Measurements from ENCODE around the gene GALNT18. TPM values are rescaled to one million over a fixed set of nuclear protein-coding genes. Genes with fewer than 3 reads are reported as not detected.

GALNT18 gene
- total and polyA plus RNA-seq, 4 donors, result 2.1 to 11.0 (median 3.8) TPM

- Histone ChIP-seq H3K36me3 (ENCODE audit: control insufficient read depth in 4 of 4, insufficient read depth in 3 of 4, low read depth in 1 of 4, low read length in 3 of 4) (no peaks in the 10 kb centered on the region), H3K27ac (ENCODE audit: low read depth in 1 of 2, low read length in 2 of 2) (peak overlapping the region in 1 of 2 donors; percentile 62), H3K27me3 (ENCODE audit: control insufficient read depth in 4 of 4, insufficient read depth in 4 of 4, low read length in 3 of 4) (no peaks in the 10 kb centered on the region), H3K4me3 (ENCODE audit: low read depth in 1 of 3, low read length in 3 of 3) (no peak overlapping the region), H3K9ac (ENCODE audit: low read depth in 1 of 2, low read length in 2 of 2) (no peak overlapping the region), H3K9me3 (ENCODE audit: control insufficient read depth in 4 of 4, low read length in 3 of 4) (no peaks in the 10 kb centered on the region), H3K4me1 (ENCODE audit: control insufficient read depth in 4 of 4, insufficient read depth in 4 of 4, low read length in 3 of 4) (peaks cover 3 to 31% (median 22%) of the 10 kb centered on the region in 4 donors)
- 74% methylated on average over 5 of the region's 5 CpGs for WGBS
- DNase-seq (ENCODE audit: low spot score), result peak; percentile 17
- TF ChIP-seq RXRA (IDR thresholded peaks at IDR 0.05) (peak; percentile 64 to 78), TAF1 (conservative IDR thresholded peaks at IDR 0.05) (no peak), NR2F2 (IDR thresholded peaks at IDR 0.05) (peak; percentile 95), YY1 (IDR thresholded peaks at IDR 0.05) (peak; percentile 77), ATF3 (IDR thresholded peaks at IDR 0.05) (no peak), GABPA (IDR thresholded peaks at IDR 0.05 in 1 of 2, conservative IDR thresholded peaks at IDR 0.05 in 1 of 2) (no peak), JUND (IDR thresholded peaks at IDR 0.05) (no peak), HNF4G (IDR thresholded peaks at IDR 0.05) (peak; percentile 71), ZBTB33 (IDR thresholded peaks at IDR 0.05) (no peak), HNF4A (conservative IDR thresholded peaks at IDR 0.05) (peak; percentile 90 to 93), REST (IDR thresholded peaks at IDR 0.05) (no peak), EGR1 (IDR thresholded peaks at IDR 0.05; ENCODE audit: low read depth in 2 of 2) (no peak), MAX (IDR thresholded peaks at IDR 0.05) (peak; percentile 43), FOXA2 (IDR thresholded peaks at IDR 0.05) (no peak), RAD21 (IDR thresholded peaks at IDR 0.05) (peak; percentile 12 to 19), SP1 (IDR thresholded peaks at IDR 0.05) (peak; percentile 60), CTCF (IDR thresholded peaks at IDR 0.05; ENCODE audit: low read depth, low read length, missing input control) (no peak), FOXA1 (IDR thresholded peaks at IDR 0.05) (no peak)
Measured at GRCh38 chr11:11580012-11580411, 41.8 kb downstream of the GALNT18 start.

Data from liver (tissue), 9 donors.